Fibroblast of pulmonary artery (primary cell): ENCODE measurements around the gene NCCRP1.
"Not testable (repeated sequence)": the region's sequence is repeated elsewhere in the genome, so short reads cannot be mapped to it uniquely, and the experiment has no call there.

ENCODE experiments used
- DNase-seq: peaks from one replicate; pipeline ENCODE4 v3.0.0-alpha.2; 2010; ENCODE audit warnings: low read depth
- H3K4me3 ChIP-seq: replicated peaks from 2 replicates; pipeline ENCODE4 v1.5.1; 2011; ENCODE audit warnings: low read depth, mild to moderate bottlenecking, control low read depth, low read length, moderate library complexity
- CTCF ChIP-seq: IDR thresholded peaks from 2 replicates; pipeline ENCODE4 v1.5.1; 2011; ENCODE audit warnings: mild to moderate bottlenecking, control low read depth, low read length, inconsistent platforms; ENCODE audit errors: missing control alignments

Gene NCCRP1

GRCh38 chr19:39206122-39206521 is 9.4 kb downstream of the NCCRP1 start:
- DNase-seq: no peak
- no peak overlapping the region for H3K4me3 ChIP-seq
- TF ChIP-seq CTCF: no peak

- no peak overlapping the region for H3K4me3 ChIP-seq
- DNase-seq: no peak
- no peak for TF ChIP-seq CTCF
These were observed 10.6 kb downstream of the NCCRP1 start for GRCh38 chr19:39207293-39207836.

GRCh38 chr19:39208175-39208795 is 11.5 kb downstream of the NCCRP1 start:
- no peak overlapping the region for H3K4me3 ChIP-seq
- no peak for DNase-seq
- TF ChIP-seq CTCF: no peak

DNA sequence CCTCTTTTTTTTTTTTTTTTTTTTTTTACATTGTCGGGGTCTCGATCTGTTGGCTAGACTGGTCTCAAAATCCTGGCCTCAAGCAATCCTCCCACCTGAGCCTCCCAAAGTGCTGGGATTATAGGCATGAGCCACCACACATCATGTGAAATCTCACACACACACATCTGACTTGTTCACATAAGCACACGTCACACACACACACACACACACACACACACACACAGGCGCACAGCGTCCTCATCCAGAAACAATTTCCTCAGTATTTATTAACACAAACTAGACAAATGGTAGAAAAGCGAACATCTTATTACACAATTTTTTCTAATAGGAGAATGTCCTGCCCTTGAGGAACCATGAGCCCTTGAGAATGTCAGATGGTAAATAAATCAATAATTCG is 12.4 kb downstream of the NCCRP1 start:
- no peak overlapping the region for H3K4me3 ChIP-seq
- DNase-seq: no peak
- TF ChIP-seq CTCF: no peak

- DNase-seq: no peak
- H3K4me3 ChIP-seq: no peak overlapping the region
- no peak for TF ChIP-seq CTCF
These were observed 15.1 kb downstream of the NCCRP1 start for GRCh38 chr19:39211731-39212374.

DNA sequence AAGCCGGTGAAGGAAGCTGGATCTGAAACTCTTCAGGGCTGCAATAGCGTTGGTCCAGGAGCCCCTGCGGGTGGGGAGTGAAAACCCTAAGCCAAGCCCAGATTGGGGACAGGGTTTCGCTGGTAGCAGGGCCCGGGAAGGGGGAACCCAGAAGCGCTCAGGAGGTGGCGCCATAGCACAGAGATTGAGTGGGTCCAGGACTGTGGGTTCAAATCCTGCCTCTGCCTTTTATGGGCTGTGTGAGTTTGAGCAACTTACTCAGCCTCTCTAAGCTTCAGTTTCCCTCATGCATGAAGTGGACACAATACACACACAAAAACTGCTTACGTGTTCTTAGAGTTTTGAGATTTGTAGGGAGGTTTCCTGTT is 15.6 kb downstream of the NCCRP1 start:
- no peak overlapping the region for H3K4me3 ChIP-seq
- DNase-seq: peak; percentile 21
- TF ChIP-seq CTCF: peak; percentile 29

DNA sequence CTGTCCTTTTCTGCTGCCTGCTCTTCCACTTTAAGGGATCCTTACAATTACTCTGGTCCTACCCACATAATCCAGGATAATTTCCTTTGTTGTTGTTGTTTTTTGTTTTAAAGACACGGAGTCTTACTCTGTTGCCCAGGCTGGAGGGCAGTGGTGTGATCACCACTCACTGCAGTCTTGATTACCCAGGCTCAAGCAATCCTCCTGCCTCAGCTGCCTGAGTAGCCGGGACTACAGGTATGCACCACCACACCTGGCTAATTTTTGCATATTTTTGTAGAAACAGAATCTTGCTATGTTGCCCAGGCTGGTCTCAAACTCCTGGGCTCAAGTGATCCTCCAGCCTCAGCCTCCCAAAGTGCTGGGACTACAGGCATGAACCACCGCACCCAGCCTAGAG is 18.6 kb downstream of the NCCRP1 start:
- not testable (repeated sequence) for H3K4me3 ChIP-seq, DNase-seq
